NCI-H1930 (cell line): Measurements from ENCODE around the gene CRTAC1.

Experiments
- DNase-seq, 2 experiments: peaks; one replicate each; lab custom pipeline; 2025; lab: John Stamatoyannopoulos, UW

The CRTAC1 gene

DNA sequence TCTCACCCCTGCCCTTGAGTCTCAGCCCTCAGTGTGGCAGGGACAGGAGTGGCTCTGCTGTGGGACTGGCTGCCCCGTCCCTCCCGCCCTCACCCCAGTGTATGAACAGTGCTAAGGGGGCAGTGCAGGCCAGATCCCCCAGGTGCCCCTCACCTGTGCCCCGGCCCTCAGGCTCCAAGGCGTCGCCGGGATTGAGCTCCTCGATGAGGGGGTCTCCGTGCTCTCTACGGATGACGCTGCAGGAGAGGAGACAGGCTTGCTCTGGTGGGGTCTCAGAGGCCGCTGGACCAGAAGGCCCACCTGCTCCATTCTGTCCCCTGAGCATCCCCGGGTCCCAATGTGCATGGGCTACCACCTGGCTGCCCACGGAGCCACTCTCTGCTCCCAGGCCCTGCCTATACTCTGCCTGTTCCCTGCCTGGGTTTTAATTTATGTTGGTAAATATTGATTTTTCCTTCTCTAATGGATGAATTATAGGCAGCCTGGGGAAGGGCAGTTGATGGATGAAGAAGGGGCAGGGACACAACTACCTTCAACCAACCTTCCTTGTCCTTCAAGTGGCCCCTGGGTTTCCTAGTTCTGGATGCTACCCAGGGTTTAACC, 133.6 kb downstream of the CRTAC1 start:
- DNase-seq, result no peak

- no peak for DNase-seq
Observed at GRCh38 chr10:97895915-97896314, 134.5 kb downstream of the CRTAC1 start.

GRCh38 chr10:97895084-97895483, 135.3 kb downstream of the CRTAC1 start:
- DNase-seq, result no peak

DNA sequence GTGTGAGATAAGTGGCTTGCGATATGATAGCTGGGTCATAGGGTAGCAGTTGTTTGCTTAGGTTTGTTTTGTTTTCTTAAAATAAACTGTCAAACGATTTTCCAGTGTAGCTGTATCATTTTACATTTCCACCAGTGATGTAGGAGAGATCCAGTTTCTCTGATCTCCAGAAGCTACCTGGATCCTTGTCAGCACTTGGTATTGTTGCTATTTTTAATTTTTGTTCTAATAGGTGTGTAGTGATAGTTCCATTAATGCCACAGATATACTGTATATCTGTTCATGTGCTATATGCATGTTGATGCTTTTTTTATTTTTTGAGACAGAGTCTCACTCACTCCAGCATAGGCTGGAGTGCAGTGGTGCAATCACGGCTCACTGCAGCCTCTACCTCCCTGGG, 136.3 kb downstream of the CRTAC1 start:
- DNase-seq, result no peak

GRCh38 chr10:97892939-97893338, 137.5 kb downstream of the CRTAC1 start:
- no peak for DNase-seq

- no peak for DNase-seq
Observed at GRCh38 chr10:97892506-97892905, 137.9 kb downstream of the CRTAC1 start.

GRCh38 chr10:97891497-97892167, 138.8 kb downstream of the CRTAC1 start:
- DNase-seq, result no peak

DNA sequence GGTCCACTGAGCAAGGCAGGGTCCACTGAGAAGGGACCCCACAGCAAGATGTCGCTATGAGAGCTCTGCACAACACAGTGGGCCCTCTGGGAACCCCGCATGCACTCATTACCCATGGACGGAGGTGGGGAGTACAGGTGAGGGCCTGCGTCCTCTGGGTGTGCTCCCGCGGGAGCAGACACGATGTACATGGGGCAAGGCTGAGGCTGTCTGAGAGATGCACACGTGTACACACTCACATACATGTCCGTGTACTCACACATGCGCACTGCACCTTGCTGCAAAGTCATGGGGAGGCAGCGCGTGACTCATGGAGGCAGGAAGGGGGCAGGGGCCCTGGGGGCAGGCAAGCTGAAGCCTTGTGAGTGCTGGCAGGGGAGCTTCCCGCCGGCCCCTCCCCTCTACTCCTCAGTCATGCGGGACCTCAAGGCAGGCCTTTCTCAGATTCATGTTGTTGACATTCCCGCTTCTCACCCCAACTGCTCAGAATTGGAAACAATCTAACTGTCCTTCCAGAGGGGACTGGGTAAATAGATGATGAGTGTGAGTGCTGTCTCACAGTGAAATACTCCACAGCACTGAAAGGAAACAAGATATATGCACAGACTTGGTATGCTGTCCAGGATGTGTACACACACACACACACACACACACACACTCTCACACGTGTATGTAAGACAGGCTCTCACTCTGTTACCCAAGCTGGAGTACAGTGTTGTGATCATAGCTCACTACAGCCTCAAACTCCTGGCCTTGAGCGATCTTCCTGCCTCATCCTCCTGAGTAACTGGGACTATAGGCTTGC, 140.8 kb downstream of the CRTAC1 start:
- no peak for DNase-seq

DNA sequence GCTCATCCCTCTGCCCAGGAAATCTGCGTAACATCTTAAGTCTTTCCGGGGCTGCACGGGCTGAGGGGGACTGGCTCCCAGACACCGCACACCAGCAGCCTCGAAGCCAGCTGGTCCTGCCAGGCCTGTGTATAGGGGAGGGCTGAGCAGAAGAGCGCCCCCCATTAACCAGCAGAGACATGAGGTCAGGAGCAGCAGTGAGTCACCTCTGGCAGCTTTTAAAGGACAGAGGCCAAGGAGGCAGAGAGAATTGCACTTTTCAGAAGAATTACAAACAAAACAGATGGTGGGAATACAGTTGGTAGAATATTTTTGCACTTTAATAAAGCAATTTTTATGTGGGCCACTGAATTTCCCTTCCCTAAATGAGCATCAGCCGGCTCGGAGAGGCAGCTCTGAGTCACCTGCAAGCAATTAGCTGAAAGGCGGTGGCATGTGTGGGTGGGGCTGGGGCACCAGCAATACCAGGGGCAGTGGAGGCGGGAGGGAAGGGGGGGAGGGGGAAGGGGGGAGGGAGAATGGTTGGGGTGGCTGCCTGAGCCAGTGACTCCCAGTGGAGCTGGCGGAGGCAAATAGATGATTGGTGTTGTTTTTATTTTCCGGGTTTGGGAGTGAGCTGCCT, 141.7 kb downstream of the CRTAC1 start:
- no peak for DNase-seq

DNA sequence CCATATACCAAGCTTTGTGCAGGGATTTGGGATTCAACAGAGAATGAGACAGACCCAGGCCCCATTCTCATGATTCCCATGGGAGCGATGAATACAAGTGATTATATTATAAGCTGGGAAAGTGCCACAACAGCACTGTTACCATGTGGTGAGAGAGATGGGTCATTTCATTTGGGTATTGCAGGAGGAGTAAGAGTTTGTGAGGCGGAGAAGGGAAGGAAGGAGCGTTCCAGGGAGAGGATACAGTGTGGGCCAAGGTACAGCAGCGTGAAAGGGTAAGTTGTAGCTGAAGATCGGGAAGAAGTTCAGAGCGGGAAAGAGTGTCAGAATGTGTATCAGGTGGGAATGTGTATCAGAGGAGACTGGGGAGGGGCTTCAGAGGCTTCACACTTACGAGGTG, 142.3 kb downstream of the CRTAC1 start:
- no peak for DNase-seq

DNA sequence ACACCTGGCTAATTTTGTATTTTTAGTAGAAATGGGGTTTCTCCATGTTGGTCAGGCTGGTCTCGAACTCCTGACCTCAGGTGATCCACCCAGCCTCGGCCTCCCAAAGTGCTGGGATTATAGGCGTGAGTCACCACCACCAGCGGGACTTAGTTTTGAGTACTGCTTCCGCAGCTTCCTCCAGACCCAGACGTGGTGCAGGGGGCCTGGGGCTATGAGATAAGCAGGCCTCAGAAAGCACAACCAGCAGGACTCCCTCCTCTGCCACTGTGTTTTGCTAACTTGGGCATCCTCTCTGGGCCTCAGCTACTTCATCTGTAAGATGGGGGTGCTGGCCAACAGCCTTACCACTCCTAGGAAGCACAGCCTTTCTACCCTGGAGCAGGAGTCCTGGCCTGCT, 143.0 kb downstream of the CRTAC1 start:
- DNase-seq, result no peak

- DNase-seq, result no peak
Observed at GRCh38 chr10:97886286-97886685, 144.1 kb downstream of the CRTAC1 start.

GRCh38 chr10:97883092-97883485, 147.3 kb downstream of the CRTAC1 start:
- DNase-seq, result no peak

- no peak for DNase-seq
Observed at GRCh38 chr10:97882142-97883091, 148.0 kb downstream of the CRTAC1 start.

DNA sequence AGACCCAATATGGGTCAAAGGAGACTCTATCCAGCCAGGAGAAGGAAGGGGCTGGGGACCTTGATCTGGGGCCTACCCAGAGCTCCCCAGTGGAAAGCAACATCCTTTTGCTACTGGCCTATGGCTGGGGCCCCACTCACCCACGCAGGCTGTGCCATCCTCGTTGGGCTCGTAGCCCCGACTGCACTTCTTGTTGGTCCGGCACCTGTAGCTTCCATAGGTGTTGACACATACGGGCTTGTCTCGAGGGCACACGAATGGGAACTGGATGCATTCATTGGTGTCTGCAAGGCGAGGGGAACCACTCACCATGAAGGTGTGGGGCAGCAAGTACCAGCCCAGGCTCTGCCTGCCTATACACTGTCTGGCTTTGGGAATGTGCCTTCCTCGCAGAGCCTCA, 150.3 kb downstream of the CRTAC1 start:
- DNase-seq, result no peak

GRCh38 chr10:97879241-97879640, 151.2 kb downstream of the CRTAC1 start:
- no peak for DNase-seq

GRCh38 chr10:97876402-97876801, 154.0 kb downstream of the CRTAC1 start:
- no peak for DNase-seq

GRCh38 chr10:97875391-97875790, 155.0 kb downstream of the CRTAC1 start:
- DNase-seq, result no peak

DNA sequence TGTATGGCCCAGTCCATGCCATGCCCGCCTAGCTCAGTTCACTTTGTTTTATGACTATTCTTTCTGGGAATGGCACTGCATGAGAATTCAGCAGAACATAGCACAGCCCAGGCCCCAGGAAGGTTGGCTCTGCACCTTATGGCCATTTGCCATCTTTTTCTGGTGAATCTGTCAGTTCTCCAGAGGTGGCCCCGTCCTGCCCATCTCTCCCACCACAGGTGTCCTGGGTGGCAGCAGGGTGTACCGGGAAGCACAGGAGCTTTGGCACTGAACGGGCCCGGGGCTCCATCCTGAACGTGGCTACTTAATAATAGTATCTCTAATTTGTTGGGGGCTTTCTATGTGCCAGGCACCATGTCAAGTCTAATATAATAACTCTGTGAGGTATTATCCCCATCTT, 156.1 kb downstream of the CRTAC1 start:
- no peak for DNase-seq

DNA sequence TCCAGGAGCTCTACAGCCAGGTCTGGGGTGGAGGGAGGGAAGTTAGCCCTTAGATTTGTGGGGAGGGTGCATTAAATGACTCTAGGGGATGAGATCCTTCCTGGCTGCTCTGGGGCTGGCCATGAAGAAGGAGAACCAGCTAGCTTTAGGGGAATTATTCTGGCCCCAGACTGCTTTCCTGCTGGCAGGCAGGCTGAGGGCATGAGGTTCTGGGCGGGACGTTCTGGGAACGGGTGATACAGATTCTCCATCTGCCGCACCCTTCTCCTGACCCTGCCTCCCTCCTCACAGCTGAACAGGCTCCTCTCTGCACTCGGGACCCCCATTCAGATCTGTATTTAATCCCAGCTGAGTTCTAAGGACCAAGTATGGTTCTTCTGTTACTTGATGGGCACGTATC, 156.9 kb downstream of the CRTAC1 start:
- DNase-seq, result no peak

- no peak for DNase-seq
Observed at GRCh38 chr10:97870990-97871389, 159.4 kb downstream of the CRTAC1 start.
